ENCODE results near the gene TTC19.
"Not testable (repeated sequence)": the region's sequence is repeated elsewhere in the genome, so short reads cannot be mapped to it uniquely, and the experiment has no call there.

TTC19 gene

GRCh38 chr17:16052486-16052885, 52.9 kb downstream of the TTC19 start:
- no peak for DNase-seq (ENCODE audit: extremely low read depth, low read depth)
- TF ChIP-seq CTCF (IDR thresholded peaks at IDR 0.05; ENCODE audit: low read depth, low read length) = no peak

- not testable (repeated sequence) for DNase-seq (ENCODE audit: extremely low read depth, low read depth)
These were observed 55.5 kb downstream of the TTC19 start for GRCh38 chr17:16055139-16055538.

- DNase-seq (ENCODE audit: extremely low read depth, low read depth) = no peak
- no peak for TF ChIP-seq CTCF (IDR thresholded peaks at IDR 0.05; ENCODE audit: low read depth, low read length)
These were observed 62.0 kb downstream of the TTC19 start for GRCh38 chr17:16061631-16062030.

GRCh38 chr17:16066125-16066524, 66.5 kb downstream of the TTC19 start:
- no peak for TF ChIP-seq CTCF (IDR thresholded peaks at IDR 0.05; ENCODE audit: low read depth, low read length)
- no peak for DNase-seq (ENCODE audit: extremely low read depth, low read depth)

- no peak for TF ChIP-seq CTCF (IDR thresholded peaks at IDR 0.05; ENCODE audit: low read depth, low read length)
- DNase-seq (ENCODE audit: extremely low read depth, low read depth) = no peak
These were observed 68.7 kb downstream of the TTC19 start for GRCh38 chr17:16068323-16068722.

GRCh38 chr17:16072031-16072430, 72.4 kb downstream of the TTC19 start:
- DNase-seq (ENCODE audit: extremely low read depth, low read depth) = no peak
- no peak for TF ChIP-seq CTCF (IDR thresholded peaks at IDR 0.05; ENCODE audit: low read depth, low read length)

GRCh38 chr17:16073845-16074244, 74.2 kb downstream of the TTC19 start:
- no peak for TF ChIP-seq CTCF (IDR thresholded peaks at IDR 0.05; ENCODE audit: low read depth, low read length)
- no peak for DNase-seq (ENCODE audit: extremely low read depth, low read depth)

GRCh38 chr17:16074423-16074822, 74.8 kb downstream of the TTC19 start:
- no peak for DNase-seq (ENCODE audit: extremely low read depth, low read depth)
- TF ChIP-seq CTCF (IDR thresholded peaks at IDR 0.05; ENCODE audit: low read depth, low read length) = no peak

Data from AG09319 (cell line).